Omental fat pad (tissue), 4 donors: ENCODE results near the gene ZEB1. TPM values are rescaled to one million over a fixed set of nuclear protein-coding genes. Genes with fewer than 3 reads are reported as not detected.

ENCODE experiments used
- ATAC-seq: fragments of 150-250 bp; one replicate; pipeline ENCODE4 v1.9.1; 2016; ENCODE audit warnings: mild to moderate bottlenecking, moderate library complexity; ENCODE audit not compliant: low FRiP score
- DNase-seq: peaks from one replicate; pipeline ENCODE4 v3.0.0-alpha.2; 2019; ENCODE audit warnings: low spot score
- CTCF ChIP-seq, 3 donors: fragments of 450-650 bp; IDR thresholded peaks; one replicate each; pipeline ENCODE4 v1.5.1; 2016 to 2017; ENCODE audit warnings: antibody characterized with exemption in 3 of 3, mild to moderate bottlenecking in 3 of 3, moderate library complexity in 2 of 3
- total RNA-seq, 4 donors: library from RNA; depleted of rRNA; stranded (reverse); fragments of >200 nt; gene quantifications; one replicate each; pipeline ENCODE4 v1.1.0, GENCODE V29; 2016

The ZEB1 gene
- total RNA-seq, 4 donors from 2014 or later, result 56.6 to 128 (median 71.9) TPM

GRCh38 chr10:31288001-31288400 is 31.0 kb upstream of the ZEB1 start:
- DNase-seq (no peak), ATAC-seq (no peak)
- no peak for TF ChIP-seq CTCF (IDR thresholded peaks at IDR 0.05)

GRCh38 chr10:31288962-31289361 is 30.1 kb upstream of the ZEB1 start:
- ATAC-seq, result no peak
- no peak for DNase-seq
- no peak for TF ChIP-seq CTCF (IDR thresholded peaks at IDR 0.05)

GRCh38 chr10:31290386-31290785 is 28.6 kb upstream of the ZEB1 start:
- no peak for TF ChIP-seq CTCF (IDR thresholded peaks at IDR 0.05)
- ATAC-seq, result no peak
- DNase-seq, result no peak

GRCh38 chr10:31291123-31291522 is 27.9 kb upstream of the ZEB1 start:
- DNase-seq (no peak), ATAC-seq (no peak)
- no peak for TF ChIP-seq CTCF (IDR thresholded peaks at IDR 0.05)

GRCh38 chr10:31294558-31294957 is 24.5 kb upstream of the ZEB1 start:
- DNase-seq (no peak), ATAC-seq (no peak)
- TF ChIP-seq CTCF (IDR thresholded peaks at IDR 0.05), result no peak

- DNase-seq, result no peak
- no peak for TF ChIP-seq CTCF (IDR thresholded peaks at IDR 0.05)
- no peak for ATAC-seq
Observed at GRCh38 chr10:31296754-31297153, 22.3 kb upstream of the ZEB1 start.

- no peak for ATAC-seq
- TF ChIP-seq CTCF (IDR thresholded peaks at IDR 0.05), result no peak
Observed at GRCh38 chr10:31299119-31299518, 19.9 kb upstream of the ZEB1 start.

More at GRCh38 chr10:31299119-31299518, 19.9 kb upstream of the ZEB1 start:
- DNase-seq, result no peak
